Activated naive CD8-positive, alpha-beta T cell treated with anti-CD3 and anti-CD28 coated beads, Interleukin-2, amount 50 U/mL, for 24 hours (primary cell): ENCODE data around the gene SLC8A1.

Experiments used
- ATAC-seq: fragments of 150-1000 bp; cut with Tn5 transposase; one replicate; pipeline ENCODE4 v1.10.0; 2021
- DNase-seq: peaks from one replicate; pipeline ENCODE4 v3.0.0; 2021
- H3K27ac Mint-ChIP-seq: one replicate; pipeline ENCODE4 v1.8.0; 2021; ENCODE audit warnings: mild to moderate bottlenecking, mixed read lengths
- H3K27me3 Mint-ChIP-seq: one replicate; pipeline ENCODE4 v1.8.0; 2021; ENCODE audit warnings: mixed read lengths
- H3K36me3 Mint-ChIP-seq: one replicate; pipeline ENCODE4 v1.8.0; 2021; ENCODE audit warnings: low read depth, mixed read lengths
- H3K4me1 Mint-ChIP-seq: one replicate; pipeline ENCODE4 v1.8.0; 2021; ENCODE audit warnings: mixed read lengths
- H3K4me3 Mint-ChIP-seq: one replicate; pipeline ENCODE4 v1.8.0; 2021; ENCODE audit warnings: mild to moderate bottlenecking, moderate library complexity, mixed read lengths
- H3K9me3 Mint-ChIP-seq: one replicate; pipeline ENCODE4 v1.8.0; 2021; ENCODE audit warnings: mixed read lengths

The SLC8A1 gene

DNA sequence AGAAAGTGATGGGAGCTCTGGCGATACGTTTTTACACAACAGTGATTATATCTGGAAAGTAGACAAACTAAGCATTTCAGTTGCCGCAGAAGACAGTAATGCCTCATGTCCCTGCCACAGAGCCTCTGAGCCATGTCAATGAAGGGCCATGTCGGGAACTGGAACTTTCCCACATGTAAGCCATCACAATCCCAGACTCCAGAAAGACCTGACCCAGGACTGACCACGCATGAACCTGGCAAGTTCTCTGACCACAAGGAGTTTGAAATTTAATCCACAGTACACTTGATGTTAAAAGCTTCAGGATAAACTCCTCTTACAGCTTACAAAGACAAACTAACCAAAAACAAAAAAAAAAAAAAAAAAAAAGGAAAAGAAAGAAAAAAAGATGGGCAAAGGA lies 267.3 kb downstream of the SLC8A1 start:
- H3K27ac Mint-ChIP-seq, result no peak overlapping the region
- no peaks in the 10 kb centered on the region for H3K36me3 Mint-ChIP-seq
- no peak for ATAC-seq
- no peaks in the 10 kb centered on the region for H3K4me1 Mint-ChIP-seq
- DNase-seq, result no peak
- no peaks in the 10 kb centered on the region for H3K9me3 Mint-ChIP-seq
- no peak overlapping the region for H3K4me3 Mint-ChIP-seq
- no peaks in the 10 kb centered on the region for H3K27me3 Mint-ChIP-seq

DNA sequence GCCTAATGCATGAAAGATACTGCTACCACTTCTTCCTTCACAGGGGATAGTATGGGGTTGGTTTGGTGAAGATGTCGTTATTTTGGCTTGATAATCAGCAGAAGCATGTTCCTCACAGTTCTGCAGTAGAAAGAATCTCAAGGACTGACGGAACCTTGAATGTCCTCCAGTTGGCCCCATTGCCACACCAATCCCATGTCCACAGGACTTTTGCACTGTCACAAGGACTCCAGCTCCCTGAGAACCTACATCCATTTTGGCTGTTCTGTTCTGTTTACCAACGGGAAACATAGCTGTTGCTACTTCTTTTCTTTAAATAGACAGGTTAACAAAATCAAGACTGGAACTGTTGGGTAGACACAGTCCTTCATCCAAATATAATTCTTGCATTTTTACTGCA lies 270.0 kb downstream of the SLC8A1 start:
- ATAC-seq (no peak), DNase-seq (no peak)
- no peaks in the 10 kb centered on the region for H3K27me3 Mint-ChIP-seq
- H3K9me3 Mint-ChIP-seq, result no peaks in the 10 kb centered on the region
- H3K4me1 Mint-ChIP-seq, result no peaks in the 10 kb centered on the region
- H3K27ac Mint-ChIP-seq, result no peak overlapping the region
- H3K36me3 Mint-ChIP-seq, result no peaks in the 10 kb centered on the region
- no peak overlapping the region for H3K4me3 Mint-ChIP-seq

DNA sequence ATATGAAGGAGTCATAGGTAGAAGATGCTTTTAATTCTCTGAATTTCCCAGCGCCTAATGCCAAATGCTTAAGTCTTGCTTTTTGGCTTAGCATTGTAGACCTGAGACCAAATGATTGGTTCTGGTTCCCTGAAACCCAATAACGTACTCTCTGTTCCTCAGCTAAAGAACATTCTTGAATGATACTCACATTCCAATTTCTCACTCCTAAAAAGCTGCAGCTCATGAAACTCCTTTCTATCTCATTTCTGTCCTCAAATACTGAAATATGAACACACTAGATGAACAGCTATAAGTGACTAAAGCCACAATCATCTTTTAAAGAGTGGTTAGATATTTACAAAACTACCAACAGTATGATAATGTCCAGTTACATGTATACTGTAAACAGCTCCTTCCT lies 272.1 kb downstream of the SLC8A1 start:
- DNase-seq (no peak), ATAC-seq (no peak)
- no peak overlapping the region for H3K27ac Mint-ChIP-seq
- H3K4me3 Mint-ChIP-seq, result no peak overlapping the region
- no peaks in the 10 kb centered on the region for H3K9me3 Mint-ChIP-seq
- no peaks in the 10 kb centered on the region for H3K27me3 Mint-ChIP-seq
- no peaks in the 10 kb centered on the region for H3K36me3 Mint-ChIP-seq
- H3K4me1 Mint-ChIP-seq, result no peaks in the 10 kb centered on the region

DNA sequence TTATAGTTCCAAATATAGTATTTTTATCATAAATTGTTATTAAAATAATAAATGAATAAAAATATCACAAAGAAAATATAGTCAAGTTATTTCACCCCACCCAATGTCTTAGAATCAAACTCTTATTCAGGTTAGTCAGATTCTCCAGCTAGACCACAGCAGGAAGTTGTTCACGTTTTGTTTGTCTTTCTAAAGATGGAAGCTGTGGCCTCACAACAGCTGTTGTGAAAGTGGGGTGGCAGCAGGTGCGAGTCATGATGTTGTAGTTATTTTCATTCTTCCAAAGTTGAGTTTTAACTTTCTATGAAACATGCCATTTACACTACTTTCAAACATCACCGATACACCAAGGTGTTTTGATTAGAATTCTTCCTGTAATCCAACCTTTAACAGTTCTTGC lies 272.9 kb downstream of the SLC8A1 start:
- Mint-ChIP-seq H3K36me3 (no peaks in the 10 kb centered on the region), H3K9me3 (no peaks in the 10 kb centered on the region), H3K4me3 (no peak overlapping the region), H3K27ac (no peak overlapping the region), H3K4me1 (no peaks in the 10 kb centered on the region), H3K27me3 (no peaks in the 10 kb centered on the region)
- ATAC-seq, result no peak
- no peak for DNase-seq

DNA sequence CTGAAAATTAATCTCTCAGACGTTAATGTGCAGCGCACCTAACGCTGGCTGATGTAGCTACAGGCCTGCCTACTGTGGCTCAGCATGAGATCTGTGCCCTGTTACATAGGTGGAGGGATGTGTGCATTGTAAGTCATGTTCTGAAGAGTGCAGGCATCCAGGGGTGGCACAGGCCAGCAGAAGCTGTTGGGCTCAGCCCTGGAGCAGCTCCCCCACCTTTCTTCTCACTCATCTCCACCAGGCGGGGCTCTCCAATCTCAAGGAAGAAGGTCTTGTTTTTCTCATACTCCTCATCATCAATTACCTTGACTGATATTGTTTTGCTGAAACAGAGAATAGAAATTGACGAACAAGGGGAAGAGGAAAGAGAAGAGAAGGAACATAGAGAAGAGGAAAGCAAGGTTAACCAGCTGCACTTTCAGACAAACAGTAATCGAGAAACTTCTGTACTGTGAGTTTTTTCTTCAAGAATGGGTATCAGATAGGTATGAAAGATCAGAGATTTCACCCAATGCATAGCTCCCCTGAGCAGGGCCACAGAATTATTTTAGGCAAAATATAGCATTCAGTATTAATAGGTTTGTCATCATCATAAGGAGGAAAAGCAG lies 273.6 kb downstream of the SLC8A1 start:
- Mint-ChIP-seq H3K4me3 (no peak overlapping the region), H3K36me3 (no peaks in the 10 kb centered on the region)
- ATAC-seq, result no peak

DNA sequence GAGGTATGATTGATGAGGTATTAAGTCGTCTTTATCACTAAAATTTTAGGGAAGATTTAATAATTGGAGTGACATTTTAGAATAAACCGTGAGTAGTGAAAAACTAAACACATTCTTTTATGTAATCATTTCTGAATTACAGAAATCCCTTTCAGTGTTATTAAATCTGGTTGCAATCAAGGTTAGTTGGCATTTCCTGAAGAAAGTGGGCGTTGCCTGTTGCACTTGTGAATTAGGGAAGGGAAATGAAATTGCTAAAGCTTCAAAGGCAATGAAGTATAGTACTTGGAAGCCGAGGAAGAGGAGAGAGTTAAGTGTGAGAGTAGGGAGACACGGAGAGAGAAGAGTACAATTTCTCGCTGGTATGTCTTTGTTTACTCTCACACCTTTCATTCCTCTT lies 274.5 kb downstream of the SLC8A1 start:
- no peaks in the 10 kb centered on the region for H3K4me1 Mint-ChIP-seq
- DNase-seq (no peak), ATAC-seq (no peak)
- no peaks in the 10 kb centered on the region for H3K27me3 Mint-ChIP-seq
- H3K36me3 Mint-ChIP-seq, result no peaks in the 10 kb centered on the region
- H3K27ac Mint-ChIP-seq, result no peak overlapping the region
- H3K9me3 Mint-ChIP-seq, result no peaks in the 10 kb centered on the region
- no peak overlapping the region for H3K4me3 Mint-ChIP-seq

More for the DNA sequence above, 273.6 kb downstream of the SLC8A1 start:
- DNase-seq, result no peak
- Mint-ChIP-seq H3K4me1 (no peaks in the 10 kb centered on the region), H3K9me3 (no peaks in the 10 kb centered on the region), H3K27ac (no peak overlapping the region), H3K27me3 (no peaks in the 10 kb centered on the region)

DNA sequence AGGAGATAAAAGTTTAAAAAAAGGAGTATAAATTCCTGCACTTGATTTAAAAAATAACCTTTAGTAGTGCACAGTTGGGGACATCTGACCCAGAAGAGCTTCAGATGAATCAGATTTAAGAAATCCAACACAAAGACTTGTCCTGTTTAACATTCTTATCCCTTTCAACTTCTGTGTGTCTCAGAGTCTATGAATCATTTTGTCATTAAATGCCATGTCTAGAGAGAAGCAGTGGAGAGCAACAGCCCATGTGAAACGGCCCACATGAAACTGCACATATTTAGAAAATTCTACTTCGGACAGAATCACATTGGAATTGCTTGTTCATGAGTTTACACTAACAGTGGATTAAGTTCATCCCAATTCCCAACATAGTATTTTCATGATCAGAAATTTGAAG lies 278.6 kb downstream of the SLC8A1 start:
- H3K27me3 Mint-ChIP-seq, result no peaks in the 10 kb centered on the region
- no peak for ATAC-seq
- no peak overlapping the region for H3K27ac Mint-ChIP-seq
- no peaks in the 10 kb centered on the region for H3K36me3 Mint-ChIP-seq
- H3K4me1 Mint-ChIP-seq, result peaks cover 4% of the 10 kb centered on the region
- no peak for DNase-seq
- H3K9me3 Mint-ChIP-seq, result no peaks in the 10 kb centered on the region
- H3K4me3 Mint-ChIP-seq, result no peak overlapping the region

DNA sequence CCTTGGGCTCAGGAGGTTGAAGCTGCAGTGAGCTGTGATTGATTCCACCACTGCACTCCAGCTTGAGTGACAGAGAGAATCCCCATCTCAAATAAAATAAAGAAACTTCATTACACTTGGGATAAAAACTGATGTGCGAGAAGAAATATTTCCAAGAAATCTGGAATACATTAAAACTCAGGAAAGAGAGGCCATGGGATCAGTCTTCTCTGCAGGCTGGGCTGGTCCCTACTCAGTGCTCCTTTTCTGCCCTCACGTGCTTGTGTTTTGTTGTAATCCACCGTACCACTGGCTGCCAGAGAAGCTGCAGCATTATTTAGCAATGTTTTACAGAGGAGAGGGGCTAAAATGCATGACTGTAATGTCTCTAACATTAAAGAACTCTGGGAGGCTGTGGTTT lies 282.0 kb downstream of the SLC8A1 start:
- Mint-ChIP-seq H3K27me3 (no peaks in the 10 kb centered on the region), H3K4me1 (peaks cover 9% of the 10 kb centered on the region), H3K27ac (no peak overlapping the region), H3K9me3 (no peaks in the 10 kb centered on the region), H3K4me3 (no peak overlapping the region), H3K36me3 (no peaks in the 10 kb centered on the region)
- no peak for DNase-seq
- ATAC-seq, result no peak

DNA sequence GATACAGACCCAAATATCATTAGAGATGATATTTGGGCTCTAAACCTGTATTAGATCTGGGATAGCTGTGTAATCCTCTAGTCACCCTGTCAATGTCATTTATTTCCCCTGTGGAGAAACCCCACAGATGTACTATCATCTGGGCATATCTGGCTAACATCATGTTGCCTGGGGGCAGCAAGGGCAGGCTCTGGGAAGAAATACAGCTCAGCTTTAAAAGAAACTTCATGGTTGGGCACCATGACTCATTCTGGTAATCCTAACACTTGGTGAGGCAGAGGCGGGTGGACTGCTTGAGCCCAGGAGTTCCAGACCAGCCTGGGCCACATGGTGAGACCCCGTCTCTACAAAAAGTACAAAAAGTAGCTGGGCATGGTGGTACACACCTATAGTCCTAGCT lies 282.5 kb downstream of the SLC8A1 start:
- Mint-ChIP-seq H3K4me1 (peaks cover 9% of the 10 kb centered on the region), H3K4me3 (no peak overlapping the region), H3K36me3 (no peaks in the 10 kb centered on the region), H3K9me3 (no peaks in the 10 kb centered on the region), H3K27ac (no peak overlapping the region), H3K27me3 (no peaks in the 10 kb centered on the region)
- DNase-seq (no peak), ATAC-seq (no peak)

DNA sequence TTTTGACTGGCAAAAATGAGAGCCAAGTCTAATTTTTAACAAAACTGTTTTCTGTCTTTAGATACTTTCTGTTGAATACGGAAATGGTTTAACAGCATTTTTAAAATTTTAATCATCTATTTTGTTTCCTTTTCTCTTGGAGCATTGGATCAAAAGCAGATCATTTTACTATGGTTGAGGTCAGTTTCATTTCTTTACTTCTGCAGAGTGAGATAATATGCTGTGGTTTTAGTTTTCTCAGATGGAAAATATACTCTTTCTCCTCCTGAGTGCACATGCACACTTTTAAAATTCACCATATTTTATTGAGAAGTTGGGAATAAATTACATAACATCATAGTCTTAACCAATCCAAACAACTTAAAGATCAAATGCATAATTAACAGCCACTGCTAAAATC lies 283.3 kb downstream of the SLC8A1 start:
- H3K27me3 Mint-ChIP-seq, result no peaks in the 10 kb centered on the region
- no peak for DNase-seq
- H3K36me3 Mint-ChIP-seq, result no peaks in the 10 kb centered on the region

DNA sequence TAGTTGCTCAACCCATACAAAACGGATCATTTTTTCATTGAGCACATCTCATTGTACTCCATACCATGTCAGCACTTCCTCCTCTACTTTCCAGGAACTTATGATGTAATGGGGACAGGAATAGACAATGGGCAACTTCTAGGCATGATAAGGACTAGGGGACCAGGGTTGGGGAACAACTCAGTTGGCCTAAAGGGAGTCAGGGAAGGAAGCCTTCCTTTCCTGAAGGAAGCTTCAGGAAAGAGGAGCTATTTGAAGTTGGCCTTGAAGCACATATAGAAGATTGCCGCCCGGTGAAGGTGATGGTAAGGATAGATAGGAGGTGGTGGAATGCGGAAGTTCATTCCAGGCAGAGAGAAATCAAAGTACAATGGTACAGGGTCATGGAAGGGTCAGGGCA lies 283.9 kb downstream of the SLC8A1 start:
- H3K27me3 Mint-ChIP-seq, result no peaks in the 10 kb centered on the region
- no peaks in the 10 kb centered on the region for H3K9me3 Mint-ChIP-seq
- H3K4me3 Mint-ChIP-seq, result no peak overlapping the region
- H3K4me1 Mint-ChIP-seq, result peaks cover 9% of the 10 kb centered on the region
- ATAC-seq (no peak), DNase-seq (no peak)
- H3K27ac Mint-ChIP-seq, result peak overlapping the region; percentile 2
- H3K36me3 Mint-ChIP-seq, result no peaks in the 10 kb centered on the region

More for the DNA sequence above, 283.3 kb downstream of the SLC8A1 start:
- ATAC-seq, result no peak
- Mint-ChIP-seq H3K9me3 (no peaks in the 10 kb centered on the region), H3K27ac (peak overlapping the region; percentile 11), H3K4me3 (no peak overlapping the region), H3K4me1 (peaks cover 9% of the 10 kb centered on the region)

DNA sequence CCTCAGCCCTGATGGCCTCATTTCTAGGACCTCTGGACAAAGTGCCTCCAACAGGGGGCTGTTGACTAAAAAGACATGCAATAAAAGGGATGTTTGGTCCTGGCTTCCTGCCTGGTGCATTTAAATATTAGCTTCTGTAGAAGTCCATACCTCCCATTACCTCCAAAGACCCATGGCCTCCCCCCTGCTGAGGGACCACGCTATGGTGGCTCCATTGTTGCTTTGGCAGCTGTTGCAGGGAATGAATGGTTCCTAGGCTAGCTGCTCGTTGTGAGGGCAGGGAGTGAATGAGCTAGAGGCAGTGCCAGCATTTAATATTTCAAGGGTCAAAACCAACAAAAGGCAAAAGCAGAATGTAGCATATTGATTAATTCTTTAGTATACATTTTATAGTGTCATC lies 285.9 kb downstream of the SLC8A1 start:
- H3K4me3 Mint-ChIP-seq, result no peak overlapping the region
- no peaks in the 10 kb centered on the region for H3K27me3 Mint-ChIP-seq
- DNase-seq, result no peak
- no peak overlapping the region for H3K27ac Mint-ChIP-seq
- peaks cover 9% of the 10 kb centered on the region for H3K4me1 Mint-ChIP-seq
- H3K36me3 Mint-ChIP-seq, result no peaks in the 10 kb centered on the region
- no peaks in the 10 kb centered on the region for H3K9me3 Mint-ChIP-seq
- no peak for ATAC-seq

DNA sequence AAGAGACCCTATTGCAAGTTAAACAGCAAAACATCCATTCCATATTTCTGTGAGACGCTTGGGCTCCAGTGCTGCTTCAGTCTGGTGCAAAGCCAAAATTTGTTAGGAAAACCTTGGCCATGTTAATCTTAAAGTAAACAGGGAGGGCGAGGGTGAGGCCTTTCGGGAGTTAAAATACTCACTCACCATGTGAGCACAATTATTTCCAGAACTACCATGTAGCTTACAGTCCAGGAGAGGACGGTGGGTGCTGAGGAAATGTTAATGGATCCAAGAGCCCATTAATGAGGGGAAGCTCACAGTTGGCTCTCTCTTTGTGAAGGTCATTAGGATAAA lies 286.4 kb downstream of the SLC8A1 start:
- Mint-ChIP-seq H3K27me3 (no peaks in the 10 kb centered on the region), H3K4me3 (no peak overlapping the region), H3K36me3 (no peaks in the 10 kb centered on the region), H3K9me3 (no peaks in the 10 kb centered on the region), H3K27ac (no peak overlapping the region), H3K4me1 (peaks cover 9% of the 10 kb centered on the region)
- ATAC-seq (no peak), DNase-seq (no peak)

DNA sequence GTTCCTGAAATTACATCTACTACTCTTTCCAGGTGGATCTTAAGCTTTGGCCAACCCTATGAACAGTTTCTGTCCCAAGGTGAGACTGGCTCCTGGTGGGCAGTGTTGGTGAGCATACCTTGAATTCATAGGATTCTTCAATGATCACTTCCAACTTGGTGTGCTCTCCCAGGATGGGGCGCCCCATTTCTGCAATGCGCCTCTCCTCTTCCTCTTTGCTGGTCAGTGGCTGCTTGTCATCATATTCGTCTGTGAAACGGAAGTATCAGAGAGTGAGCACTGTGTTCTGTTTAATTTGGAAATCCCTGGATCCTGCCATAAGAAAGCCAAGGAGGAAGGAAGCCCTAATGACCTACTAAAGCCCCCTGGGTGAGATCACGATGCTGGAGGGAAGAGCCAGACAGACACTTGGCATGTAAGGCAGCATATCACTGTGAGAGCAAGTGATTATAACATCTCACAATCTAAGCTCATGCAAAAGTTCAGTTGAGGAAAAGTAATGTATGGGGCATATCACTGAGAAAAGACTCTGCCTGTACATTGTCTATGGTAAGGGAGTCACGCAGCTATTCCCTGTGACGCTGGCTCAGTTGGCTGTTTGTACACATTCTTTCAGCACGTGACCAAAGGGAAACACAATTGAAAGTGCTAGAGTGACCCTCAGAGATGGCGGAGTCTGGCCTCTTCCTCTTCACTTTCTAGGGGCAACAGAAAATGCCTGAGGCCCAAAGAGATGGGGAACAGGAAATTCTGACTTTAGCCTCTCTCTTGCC lies 287.0 kb downstream of the SLC8A1 start:
- Mint-ChIP-seq H3K36me3 (no peaks in the 10 kb centered on the region), H3K9me3 (no peaks in the 10 kb centered on the region), H3K27me3 (no peaks in the 10 kb centered on the region), H3K4me3 (no peak overlapping the region), H3K4me1 (peaks cover 9% of the 10 kb centered on the region), H3K27ac (no peak overlapping the region)
- ATAC-seq, result no peak
- no peak for DNase-seq

DNA sequence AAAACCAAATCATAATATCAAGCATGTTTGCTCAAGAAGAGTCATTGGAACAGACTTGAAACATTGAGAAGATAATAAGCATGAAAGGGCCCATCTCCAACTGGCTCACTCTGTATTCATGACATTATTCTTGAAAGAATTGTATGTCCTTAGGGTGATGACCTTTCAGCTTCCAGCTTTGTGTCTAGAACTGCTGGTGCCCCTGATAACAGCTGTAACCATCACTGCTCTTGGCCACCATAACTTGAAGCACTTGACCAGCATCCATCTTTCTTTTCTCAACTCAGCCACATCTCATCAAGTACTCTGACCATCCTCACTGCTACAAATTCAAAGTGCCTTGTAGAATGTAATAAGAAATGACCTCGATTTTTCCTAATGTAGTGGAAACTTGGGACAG lies 289.9 kb downstream of the SLC8A1 start:
- Mint-ChIP-seq H3K9me3 (no peaks in the 10 kb centered on the region), H3K4me3 (no peak overlapping the region), H3K36me3 (no peaks in the 10 kb centered on the region), H3K27ac (no peak overlapping the region), H3K27me3 (no peaks in the 10 kb centered on the region), H3K4me1 (no peaks in the 10 kb centered on the region)
- no peak for DNase-seq
- ATAC-seq, result no peak
